ENCODE results near the gene ZFAND3. TPM values are rescaled to one million over a fixed set of nuclear protein-coding genes. Genes with fewer than 3 reads are reported as not detected.

The ZFAND3 gene
- total and polyA plus RNA-seq, 2 donors (not counting 1 experiment from before 2014, with no cell fraction given) = 21.5 to 40.8 TPM

DNA sequence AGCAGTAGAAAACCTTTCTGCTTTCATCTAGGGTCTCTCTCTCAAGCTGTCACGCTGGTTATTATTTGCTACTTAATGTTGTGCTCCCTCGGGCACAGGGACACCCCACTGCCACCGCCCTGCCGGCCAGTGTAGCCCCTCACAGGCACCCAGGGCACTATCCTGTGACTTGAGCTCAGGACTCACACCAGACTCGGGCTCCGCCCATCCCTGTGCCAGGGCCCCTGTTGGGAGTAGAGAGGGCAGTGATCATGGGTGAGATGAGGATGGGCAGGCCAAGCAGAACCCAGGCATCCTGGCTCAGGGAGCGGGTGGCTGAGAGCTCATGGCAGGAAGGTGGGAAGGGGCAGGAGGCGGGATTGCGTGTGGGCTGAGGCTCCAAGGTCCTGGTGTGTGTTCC is 371.9 kb downstream of the ZFAND3 start:
- Histone ChIP-seq H3K9me3 (ENCODE audit: control insufficient read depth, insufficient read depth, low read depth, low read length) (no peaks in the 10 kb centered on the region), H3K4me3 (replicated peaks in 1 of 4; ENCODE audit: control extremely low read depth in 1 of 4, insufficient read depth in 1 of 4, low read depth in 3 of 4, low read length in 4 of 4) (no peak overlapping the region), H4K20me1 (ENCODE audit: control insufficient read depth, extremely low read depth, insufficient read depth, low read length) (no peaks in the 10 kb centered on the region), H3K79me2 (ENCODE audit: control insufficient read depth, insufficient read depth, low read length) (no peaks in the 10 kb centered on the region), H3K4me2 (ENCODE audit: extremely low read depth, insufficient read depth, low read length) (no peak overlapping the region), H3K36me3 (ENCODE audit: control insufficient read depth, insufficient read depth, low read length) (no peaks in the 10 kb centered on the region), H3K27me3 (ENCODE audit: control insufficient read depth, insufficient read depth, low read length) (no peaks in the 10 kb centered on the region), H3K4me1 (ENCODE audit: control insufficient read depth, extremely low read depth, insufficient read depth, low read length) (no peaks in the 10 kb centered on the region), H3K27ac (ENCODE audit: insufficient read depth, low read length) (no peak overlapping the region), H3K9ac (ENCODE audit: insufficient read depth, low read length) (no peak overlapping the region), H2AFZ (ENCODE audit: low read length) (no peak overlapping the region)
- DNase-seq (ENCODE audit: low read depth in 2 of 2) = no peak
- no peak for TF ChIP-seq EZH2 (IDR thresholded peaks at IDR 0.05; ENCODE audit: low read length, missing control alignments)

DNA sequence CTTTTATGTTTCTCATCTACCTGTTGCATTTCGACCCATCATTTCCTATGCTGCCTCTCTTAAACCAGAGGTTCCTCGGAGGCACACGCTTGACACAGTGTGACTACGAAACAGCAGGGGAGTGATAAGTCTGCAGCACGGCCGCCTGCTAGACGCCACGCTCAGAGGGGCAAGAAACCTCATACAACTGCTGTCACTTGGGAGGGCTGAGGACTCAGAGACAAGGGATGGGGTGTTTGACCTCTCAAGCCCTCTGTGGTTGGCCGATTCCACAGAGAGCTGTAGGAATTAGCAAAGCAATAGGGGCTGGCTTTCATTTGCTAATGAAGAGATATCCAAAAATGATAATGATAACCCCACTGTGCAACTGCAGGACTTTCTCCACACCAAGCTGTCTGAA is 372.5 kb downstream of the ZFAND3 start:
- H2AFZ ChIP-seq (ENCODE audit: low read length) = no peak overlapping the region
- H3K36me3 ChIP-seq (ENCODE audit: control insufficient read depth, insufficient read depth, low read length) = no peaks in the 10 kb centered on the region
- no peak overlapping the region for H3K9ac ChIP-seq (ENCODE audit: insufficient read depth, low read length)
- no peak for DNase-seq (ENCODE audit: low read depth in 2 of 2)
- no peaks in the 10 kb centered on the region for H3K79me2 ChIP-seq (ENCODE audit: control insufficient read depth, insufficient read depth, low read length)
- H3K4me1 ChIP-seq (ENCODE audit: control insufficient read depth, extremely low read depth, insufficient read depth, low read length) = no peaks in the 10 kb centered on the region
- no peak overlapping the region for H3K4me2 ChIP-seq (ENCODE audit: extremely low read depth, insufficient read depth, low read length)
- H3K9me3 ChIP-seq (ENCODE audit: control insufficient read depth, insufficient read depth, low read depth, low read length) = no peaks in the 10 kb centered on the region
- TF ChIP-seq CTCF (conservative IDR thresholded peaks at IDR 0.05 in 1 of 2, IDR thresholded peaks at IDR 0.05 in 1 of 2; ENCODE audit: low read depth in 1 of 2, low read length in 2 of 2) (no peak), EZH2 (IDR thresholded peaks at IDR 0.05; ENCODE audit: low read length, missing control alignments) (no peak)
- H3K4me3 ChIP-seq (replicated peaks in 1 of 4; ENCODE audit: control extremely low read depth in 1 of 4, insufficient read depth in 1 of 4, low read depth in 3 of 4, low read length in 4 of 4) = no peak overlapping the region
- no peak overlapping the region for H3K27ac ChIP-seq (ENCODE audit: insufficient read depth, low read length)
- H3K27me3 ChIP-seq (ENCODE audit: control insufficient read depth, insufficient read depth, low read length) = no peaks in the 10 kb centered on the region
- no peaks in the 10 kb centered on the region for H4K20me1 ChIP-seq (ENCODE audit: control insufficient read depth, extremely low read depth, insufficient read depth, low read length)

DNA sequence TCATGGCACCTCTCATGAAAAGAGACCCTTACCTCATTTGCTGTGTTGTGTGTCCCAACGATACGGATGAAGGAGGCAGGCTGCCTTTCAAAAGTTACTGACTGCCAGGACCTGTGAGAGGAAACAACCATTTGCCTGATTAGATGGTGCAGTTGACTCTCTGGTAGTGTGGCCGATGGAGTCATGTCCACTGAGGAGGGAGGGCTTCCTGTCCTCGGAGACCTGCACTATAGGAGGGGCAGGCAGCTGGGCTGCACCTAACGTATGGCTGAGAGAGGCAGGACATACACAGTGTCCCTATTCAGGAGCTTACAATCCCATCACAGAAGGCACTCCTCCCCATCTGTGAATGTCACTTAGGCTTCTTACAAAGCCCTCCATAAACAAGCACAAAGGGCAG is 373.0 kb downstream of the ZFAND3 start:
- no peak for DNase-seq (ENCODE audit: low read depth in 2 of 2)
- Histone ChIP-seq H3K27ac (ENCODE audit: insufficient read depth, low read length) (no peak overlapping the region), H3K27me3 (ENCODE audit: control insufficient read depth, insufficient read depth, low read length) (no peaks in the 10 kb centered on the region), H3K4me1 (ENCODE audit: control insufficient read depth, extremely low read depth, insufficient read depth, low read length) (no peaks in the 10 kb centered on the region), H3K79me2 (ENCODE audit: control insufficient read depth, insufficient read depth, low read length) (no peaks in the 10 kb centered on the region), H3K4me3 (replicated peaks in 1 of 4; ENCODE audit: control extremely low read depth in 1 of 4, insufficient read depth in 1 of 4, low read depth in 3 of 4, low read length in 4 of 4) (no peak overlapping the region), H2AFZ (ENCODE audit: low read length) (no peak overlapping the region), H3K9me3 (ENCODE audit: control insufficient read depth, insufficient read depth, low read depth, low read length) (no peaks in the 10 kb centered on the region), H3K9ac (ENCODE audit: insufficient read depth, low read length) (no peak overlapping the region), H4K20me1 (ENCODE audit: control insufficient read depth, extremely low read depth, insufficient read depth, low read length) (no peaks in the 10 kb centered on the region), H3K36me3 (ENCODE audit: control insufficient read depth, insufficient read depth, low read length) (no peaks in the 10 kb centered on the region), H3K4me2 (ENCODE audit: extremely low read depth, insufficient read depth, low read length) (no peak overlapping the region)
- TF ChIP-seq CTCF (conservative IDR thresholded peaks at IDR 0.05 in 1 of 2, IDR thresholded peaks at IDR 0.05 in 1 of 2; ENCODE audit: low read depth in 1 of 2, low read length in 2 of 2) (no peak), EZH2 (IDR thresholded peaks at IDR 0.05; ENCODE audit: low read length, missing control alignments) (no peak)

Data from fibroblast of lung (primary cell).